GM12865 (cell line): Measurements from ENCODE around the gene CCNL1.
"Not testable (repeated sequence)": the region's sequence is repeated elsewhere in the genome, so short reads cannot be mapped to it uniquely, and the experiment has no call there.

Experiments used
- DNase-seq: peaks from one replicate; pipeline ENCODE4 v3.0.0; 2010; ENCODE audit warnings: low read depth
- H3K4me3 ChIP-seq: 2 replicates; pipeline ENCODE4 v1.5.1; 2011; ENCODE audit warnings: mild to moderate bottlenecking, low read depth, low read length, control low read depth
- CTCF ChIP-seq: IDR thresholded peaks from 2 replicates; pipeline ENCODE4 v1.5.1; 2011; ENCODE audit warnings: low read length, control low read depth, low read depth, inconsistent platforms; ENCODE audit not compliant: insufficient read depth; ENCODE audit errors: missing control alignments

The CCNL1 gene

GRCh38 chr3:157166561-157166960 is 6.6 kb upstream of the CCNL1 start:
- TF ChIP-seq CTCF: no peak
- no peak overlapping the region for H3K4me3 ChIP-seq
- DNase-seq: no peak

- TF ChIP-seq CTCF: no peak
- no peak for DNase-seq
- no peak overlapping the region for H3K4me3 ChIP-seq
These were observed 6.2 kb upstream of the CCNL1 start for GRCh38 chr3:157166115-157166514.

- DNase-seq: no peak
- TF ChIP-seq CTCF: no peak
- H3K4me3 ChIP-seq: no peak overlapping the region
These were observed 3.4 kb upstream of the CCNL1 start for GRCh38 chr3:157163217-157163953.

- peak; percentile 47 for DNase-seq
- peak; percentile 6 for TF ChIP-seq CTCF
These were observed 2.7 kb upstream of the CCNL1 start for GRCh38 chr3:157162620-157163019.

GRCh38 chr3:157160658-157161424 is 894 bp upstream of the CCNL1 start:
- peak overlapping the region; percentile 64 for H3K4me3 ChIP-seq
- TF ChIP-seq CTCF: no peak
- DNase-seq: peak; percentile 88

More at GRCh38 chr3:157162620-157163019, 2.7 kb upstream of the CCNL1 start:
- H3K4me3 ChIP-seq: not testable (repeated sequence)

GRCh38 chr3:157159037-157159761 is 748 bp downstream of the CCNL1 start:
- peak overlapping the region; percentile 64 for H3K4me3 ChIP-seq
- peak; percentile 86 for DNase-seq
- TF ChIP-seq CTCF: no peak
